Activated CD8-positive, alpha-beta T cell treated with anti-CD3 and anti-CD28 coated beads for 36 hours (primary cell): ENCODE results near the gene GRSF1. TPM values are rescaled to one million over a fixed set of nuclear protein-coding genes. Genes with fewer than 3 reads are reported as not detected.

Experiments used
- ATAC-seq: fragments of 200-7000 bp; cut with Tn5 transposase; one replicate; pipeline ENCODE4 v1.10.0; 2021; ENCODE audit warnings: mild to moderate bottlenecking, moderate library complexity
- CTCF ChIA-PET: fragments of 350-600 bp; sonication (Branson Sonifier 250); formaldehyde crosslinking; loops from one replicate; lab custom pipeline; 2021; ENCODE audit warnings: antibody characterized with exemption; lab: Charles Lee
- POLR2A ChIA-PET: fragments of 350-600 bp; sonication (Branson Sonifier 250); formaldehyde crosslinking; loops from one replicate; lab custom pipeline; 2021; ENCODE audit warnings: antibody characterized with exemption; lab: Charles Lee
- DNase-seq: peaks from one replicate; pipeline ENCODE4 v3.0.0-alpha.2; 2020
- H3K27ac Mint-ChIP-seq: one replicate; pipeline ENCODE4 v1.8.0; 2021; ENCODE audit warnings: mild to moderate bottlenecking, mixed read lengths
- H3K27me3 Mint-ChIP-seq: one replicate; pipeline ENCODE4 v1.8.0; 2021; ENCODE audit warnings: mixed read lengths
- H3K36me3 Mint-ChIP-seq: one replicate; pipeline ENCODE4 v1.8.0; 2021; ENCODE audit warnings: low read depth, mixed read lengths
- H3K4me1 Mint-ChIP-seq: one replicate; pipeline ENCODE4 v1.8.0; 2021; ENCODE audit warnings: low read depth, mixed read lengths
- H3K4me3 Mint-ChIP-seq: one replicate; pipeline ENCODE4 v1.8.0; 2021; ENCODE audit warnings: mild to moderate bottlenecking, moderate library complexity, mixed read lengths
- H3K9me3 Mint-ChIP-seq: one replicate; pipeline ENCODE4 v1.8.0; 2021; ENCODE audit warnings: mixed read lengths
- CTCF ChIP-seq: fragments of 200-600 bp; IDR thresholded peaks from one replicate; pipeline ENCODE4 v1.8.0; 2022; ENCODE audit warnings: antibody characterized with exemption, mild to moderate bottlenecking
- intact Hi-C: fragments of 100-400 bp; cut with micrococcal nuclease; formaldehyde crosslinking; loops from one replicate; pipeline ENCODE4 v1.10.0; 2022
- total RNA-seq, 2 experiments: library from RNA; stranded (reverse); gene quantifications; one replicate each; pipeline ENCODE4 v1.2.3, GENCODE V29; 2021

GRSF1 gene
- total RNA-seq, 2 experiments from 2014 or later = 111 to 117 TPM

DNA sequence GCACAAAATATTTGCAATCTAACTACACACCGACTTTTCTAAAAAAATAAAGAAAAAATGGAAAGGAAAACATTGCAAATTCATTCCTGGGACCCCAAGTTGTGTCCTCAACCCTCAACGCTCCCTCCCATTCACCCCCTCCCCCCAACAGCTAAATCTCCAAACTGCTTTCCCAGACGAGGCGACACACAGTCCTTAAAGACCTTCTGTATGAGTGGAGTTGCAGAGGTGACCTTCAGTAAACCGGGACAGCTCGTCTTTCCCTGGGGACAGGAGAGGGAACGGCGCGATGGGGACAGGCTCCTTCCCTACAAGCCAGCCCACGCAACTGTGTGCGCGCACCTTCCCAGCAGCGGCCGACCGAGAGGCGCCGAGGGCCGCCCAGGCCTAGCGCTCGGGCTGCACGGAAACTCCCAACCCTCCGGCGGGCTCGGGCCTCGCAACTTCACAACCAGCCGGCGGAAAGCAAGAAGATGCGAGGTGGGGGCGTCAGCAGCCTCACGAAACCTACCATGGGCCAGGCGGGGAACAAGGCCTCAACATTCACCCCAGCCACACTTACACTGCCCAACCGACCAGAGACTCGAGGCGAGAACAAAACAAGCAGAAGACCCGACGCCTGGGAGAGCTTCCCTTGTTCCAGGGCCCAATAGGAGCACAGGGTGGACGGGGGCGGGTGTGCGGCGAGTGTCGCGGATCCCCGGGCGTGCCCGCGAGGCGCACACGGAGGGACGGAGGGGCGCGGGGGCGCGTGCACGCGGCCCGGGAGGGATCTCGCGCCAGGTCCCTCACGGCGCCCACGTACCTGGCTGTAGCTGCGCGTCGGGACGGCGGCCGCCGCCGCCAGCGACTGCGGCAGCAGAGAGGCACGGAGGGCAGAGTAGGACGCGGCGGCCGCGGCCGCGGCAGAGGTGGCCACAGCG lies 763 bp downstream of the GRSF1 start:
- Mint-ChIP-seq H3K36me3 (peaks cover 32% of the 10 kb centered on the region), H3K9me3 (no peaks in the 10 kb centered on the region), H3K27ac (peak overlapping the region; percentile 96), H3K4me3 (peak overlapping the region; percentile 92), H3K27me3 (no peaks in the 10 kb centered on the region), H3K4me1 (peaks cover 47% of the 10 kb centered on the region)
- ChIA-PET CTCF (interaction anchor here (0.6 to 1.6 kb wide), 8 partner anchors 9 to 187 kb away, joined by 3 to 6 read pairs (median 4); partner anchors contain the start of genes MOB1B and UTP3), POLR2A (interaction anchor here (0.6 to 3.3 kb wide), 15 partner anchors 11 to 158 kb away, joined by 3 to 14 read pairs (median 5); partner anchors contain the start of genes DCK, MOB1B and UTP3)
- intact Hi-C loops = loop anchor here (5.0 kb wide), 2 partner anchors 132 to 152 kb away; partner anchors contain the start of gene UTP3
- peak; percentile 79 for DNase-seq
- ATAC-seq = peak; percentile 37
- no peak for TF ChIP-seq CTCF

- Mint-ChIP-seq H3K4me3 (peak overlapping the region; percentile 92), H3K27ac (peak overlapping the region; percentile 96), H3K4me1 (peaks cover 47% of the 10 kb centered on the region), H3K36me3 (peaks cover 36% of the 10 kb centered on the region), H3K9me3 (no peaks in the 10 kb centered on the region), H3K27me3 (no peaks in the 10 kb centered on the region)
- DNase-seq (no peak), ATAC-seq (no peak)
- intact Hi-C loops = loop anchor here (5.0 kb wide), 2 partner anchors 131 to 151 kb away; partner anchors contain the start of gene UTP3
- ChIA-PET POLR2A (interaction anchor here (0.6 to 3.3 kb wide), 10 partner anchors 10 to 155 kb away, joined by 3 to 14 read pairs (median 6); partner anchors contain the start of genes DCK and MOB1B), CTCF (interaction anchor here (0.6 to 1.5 kb wide), 5 partner anchors 9 to 186 kb away, joined by 3 to 5 read pairs (median 4); partner anchors contain the start of gene MOB1B)
- no peak for TF ChIP-seq CTCF
These were observed 1.5 kb downstream of the GRSF1 start for GRCh38 chr4:70838204-70838603.

- H3K27me3 Mint-ChIP-seq = no peaks in the 10 kb centered on the region
- no peak overlapping the region for H3K27ac Mint-ChIP-seq
- POLR2A ChIA-PET = interaction anchor here (0.7 to 3.3 kb wide), 2 partner anchors 17 to 354 kb away, joined by 3 to 14 read pairs; no protein-coding TSS in a partner anchor
- ATAC-seq = no peak
- no peaks in the 10 kb centered on the region for H3K9me3 Mint-ChIP-seq
- peaks cover 53% of the 10 kb centered on the region for H3K36me3 Mint-ChIP-seq
- peaks cover 33% of the 10 kb centered on the region for H3K4me1 Mint-ChIP-seq
- no peak for TF ChIP-seq CTCF
- intact Hi-C loops = loop anchor here (5.0 kb wide), 2 partner anchors 129 to 149 kb away; partner anchors contain the start of gene UTP3
- no peak overlapping the region for H3K4me3 Mint-ChIP-seq
- CTCF ChIA-PET = interaction anchor here (1.9 kb wide), 1 partner anchor 184 kb away, joined by 4 read pairs; no protein-coding TSS in a partner anchor
- no peak for DNase-seq
These were observed 3.6 kb downstream of the GRSF1 start for GRCh38 chr4:70836081-70836480.

DNA sequence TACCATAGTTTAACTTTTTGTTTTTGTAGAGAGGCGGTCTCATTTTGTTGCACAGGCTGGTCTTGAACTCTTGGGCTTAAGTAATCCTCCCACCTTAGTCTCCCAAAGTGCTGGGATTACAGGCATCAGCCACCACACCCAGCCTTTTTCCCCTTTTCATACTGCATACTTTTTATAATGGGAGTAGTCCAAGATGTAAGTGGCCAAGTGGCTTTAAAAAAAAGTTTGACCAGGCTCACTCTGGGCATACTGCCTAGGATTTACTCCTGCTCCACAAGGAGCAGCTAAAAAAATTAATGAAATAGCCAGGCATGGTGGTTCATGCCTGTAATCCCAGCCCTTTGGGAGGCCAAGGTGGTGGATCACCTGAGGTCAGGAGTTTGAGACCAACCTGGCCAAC lies 6.0 kb downstream of the GRSF1 start:
- TF ChIP-seq CTCF = no peak
- no peak overlapping the region for H3K4me3 Mint-ChIP-seq
- ATAC-seq (no peak), DNase-seq (no peak)
- ChIA-PET POLR2A (interaction anchor here (0.6 to 1.2 kb wide), 2 partner anchors 10 to 125 kb away, joined by 3 to 4 read pairs; no protein-coding TSS in a partner anchor), CTCF (no interaction called here)
- H3K27ac Mint-ChIP-seq = no peak overlapping the region
- H3K4me1 Mint-ChIP-seq = peaks cover 28% of the 10 kb centered on the region
- no peaks in the 10 kb centered on the region for H3K27me3 Mint-ChIP-seq
- no peaks in the 10 kb centered on the region for H3K9me3 Mint-ChIP-seq
- peaks cover 61% of the 10 kb centered on the region for H3K36me3 Mint-ChIP-seq
- intact Hi-C loops = no loop called here
